ENCODE data around the gene SLC12A9.
A peak's percentile ranks its signal among the peaks of the same experiment; 100 is the strongest.

Gene SLC12A9

GRCh38 chr7:100888988-100889750 lies 36.7 kb downstream of the SLC12A9 start, which contains the start of gene UFSP1:
Gene UFSP1, minus strand, starts transcription at chr7:100889715. Its CDS starts 444 bp downstream, at chr7:100889271.
- Histone ChIP-seq H3K9me3 (ENCODE audit: insufficient read depth, low read length) (no peaks in the 10 kb centered on the region), H3K36me3 (replicated peaks; ENCODE audit: low read depth, low read length) (peaks cover 47% of the 10 kb centered on the region), H3K4me3 (ENCODE audit: low read length) (peak within 1 kb of the TSS; percentile 90), H3K27ac (ENCODE audit: low read length) (peak within 1 kb of the TSS; percentile 87), H3K27me3 (ENCODE audit: low read depth, low read length) (no peaks in the 10 kb centered on the region), H3K4me2 (ENCODE audit: low read length) (peak within 1 kb of the TSS; percentile 98), H2AFZ (ENCODE audit: low read depth, low read length) (0 out of 2 replicates have a peak within 1 kb of the TSS, but pooled peaks have one; percentile 5), H3K79me2 (ENCODE audit: low read length) (peaks cover 18% of the 10 kb centered on the region), H4K20me1 (ENCODE audit: insufficient read depth, low read length) (0 out of 2 replicates have a peak, but pooled peaks cover 2% of the 10 kb centered on the region), H3K4me1 (ENCODE audit: low read length) (peaks cover 31% of the 10 kb centered on the region), H3K9ac (ENCODE audit: low read length) (peak within 1 kb of the TSS; percentile 92)
- no peak for TF ChIP-seq EZH2phosphoT487 (IDR thresholded peaks at IDR 0.05; ENCODE audit: low read depth)

DNA sequence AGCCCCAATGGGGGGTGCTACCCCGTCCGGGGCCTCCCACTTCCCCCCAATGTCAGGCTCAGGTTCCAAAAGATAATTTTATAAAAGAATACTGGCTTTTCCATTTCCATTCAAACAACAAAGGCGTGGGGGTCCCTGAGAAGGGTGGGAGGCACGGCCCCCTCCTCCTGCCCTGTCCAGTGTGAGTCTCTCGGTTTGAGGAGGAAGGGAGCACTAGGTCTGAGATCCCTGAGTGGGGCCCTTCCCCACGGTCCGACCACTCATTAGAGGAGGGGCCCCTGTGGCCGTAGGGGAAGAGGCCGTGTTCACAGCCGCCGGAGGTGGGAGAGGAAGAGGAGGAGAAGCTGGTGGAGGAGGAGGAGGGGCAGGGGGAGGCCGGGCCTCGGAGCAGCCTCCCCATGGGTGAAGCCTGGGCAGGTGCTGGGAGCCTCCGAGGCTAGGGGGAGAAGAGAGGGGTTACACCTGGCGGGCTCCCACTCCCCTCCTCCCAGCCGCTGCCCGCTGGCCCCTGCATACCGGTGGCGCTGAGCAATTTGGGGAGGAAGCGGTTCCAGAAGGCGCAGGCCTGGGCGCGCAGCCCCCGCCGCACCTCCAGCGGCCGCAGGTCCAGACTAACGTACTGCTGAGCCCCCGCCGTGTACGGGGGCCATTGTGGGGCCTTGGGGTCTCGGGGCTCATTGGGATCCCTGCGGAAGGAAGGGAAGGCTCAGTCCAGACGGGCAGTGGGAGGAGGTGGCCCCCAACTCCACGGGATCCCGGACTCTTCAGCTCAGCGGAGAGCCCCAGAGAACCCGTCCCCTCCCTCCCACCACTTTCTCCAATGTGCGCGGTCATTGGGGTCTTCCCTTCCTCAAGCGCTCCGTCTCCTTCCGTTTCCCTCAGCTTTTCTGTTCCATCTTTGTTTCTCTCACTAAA lies 38.4 kb downstream of the SLC12A9 start:
- no peak overlapping the region for H3K27ac ChIP-seq (ENCODE audit: low read length)
- no peaks in the 10 kb centered on the region for H3K9me3 ChIP-seq (ENCODE audit: insufficient read depth, low read length)
- 0 out of 2 replicates have a peak overlapping the region, but pooled peaks have one; percentile 5 for H2AFZ ChIP-seq (ENCODE audit: low read depth, low read length)
- peaks cover 31% of the 10 kb centered on the region for H3K36me3 ChIP-seq (replicated peaks; ENCODE audit: low read depth, low read length)
- peak overlapping the region; percentile 98 for H3K4me2 ChIP-seq (ENCODE audit: low read length)
- no peaks in the 10 kb centered on the region for H3K27me3 ChIP-seq (ENCODE audit: low read depth, low read length)
- peaks cover 36% of the 10 kb centered on the region for H3K4me1 ChIP-seq (ENCODE audit: low read length)
- no peak for TF ChIP-seq CTCF (IDR thresholded peaks at IDR 0.05; ENCODE audit: low read depth, low read length)
- no peak for TF ChIP-seq EZH2phosphoT487 (IDR thresholded peaks at IDR 0.05; ENCODE audit: low read depth)
- H4K20me1 ChIP-seq (ENCODE audit: insufficient read depth, low read length) = no peaks in the 10 kb centered on the region
- peaks cover 18% of the 10 kb centered on the region for H3K79me2 ChIP-seq (ENCODE audit: low read length)
- H3K9ac ChIP-seq (ENCODE audit: low read length) = peak overlapping the region; percentile 76
- H3K4me3 ChIP-seq (ENCODE audit: low read length) = peak overlapping the region; percentile 86

DNA sequence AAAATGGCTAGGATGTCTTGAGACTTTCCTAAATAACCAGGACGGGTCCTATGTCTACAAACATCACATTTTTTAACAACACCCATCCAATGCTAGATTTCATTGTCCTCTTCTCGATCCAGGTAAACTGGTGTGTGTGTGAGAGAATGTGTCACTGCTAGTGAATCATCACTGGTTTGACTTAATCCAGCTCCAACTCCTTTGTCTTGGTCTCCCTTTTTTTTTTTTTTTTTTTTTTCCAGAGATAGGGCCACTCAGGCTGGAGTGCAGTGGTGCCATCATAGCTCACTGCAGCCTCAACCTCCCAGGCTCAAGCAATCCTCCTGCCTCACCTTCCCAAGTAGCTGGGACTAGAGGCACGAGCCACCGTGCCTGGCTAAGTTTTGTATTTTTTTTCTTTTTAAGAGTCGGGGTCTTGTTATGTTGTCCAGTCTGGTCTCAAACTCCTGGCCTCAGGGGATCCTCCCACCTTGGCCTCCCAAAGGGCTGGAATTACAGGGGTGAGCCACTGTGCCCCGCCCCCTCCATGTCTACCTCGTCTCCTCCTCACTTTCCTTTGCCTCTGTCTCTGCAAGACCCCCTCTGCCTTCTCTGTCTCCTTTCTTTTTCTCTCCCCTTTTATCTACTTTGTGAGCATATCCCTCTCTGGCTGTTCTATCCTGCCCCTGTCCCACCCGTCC lies 39.2 kb downstream of the SLC12A9 start:
- H2AFZ ChIP-seq (ENCODE audit: low read depth, low read length) = no peak overlapping the region
- no peak for TF ChIP-seq CTCF (IDR thresholded peaks at IDR 0.05; ENCODE audit: low read depth, low read length)
- H3K9me3 ChIP-seq (ENCODE audit: insufficient read depth, low read length) = no peaks in the 10 kb centered on the region
- H3K27me3 ChIP-seq (ENCODE audit: low read depth, low read length) = no peaks in the 10 kb centered on the region
- peaks cover 34% of the 10 kb centered on the region for H3K4me1 ChIP-seq (ENCODE audit: low read length)
- H4K20me1 ChIP-seq (ENCODE audit: insufficient read depth, low read length) = no peaks in the 10 kb centered on the region
- H3K79me2 ChIP-seq (ENCODE audit: low read length) = peaks cover 18% of the 10 kb centered on the region
- no peak overlapping the region for H3K27ac ChIP-seq (ENCODE audit: low read length)
- H3K4me3 ChIP-seq (ENCODE audit: low read length) = no peak overlapping the region
- H3K36me3 ChIP-seq (replicated peaks; ENCODE audit: low read depth, low read length) = peaks cover 23% of the 10 kb centered on the region
- no peak overlapping the region for H3K9ac ChIP-seq (ENCODE audit: low read length)
- H3K4me2 ChIP-seq (ENCODE audit: low read length) = peak overlapping the region; percentile 98

DNA sequence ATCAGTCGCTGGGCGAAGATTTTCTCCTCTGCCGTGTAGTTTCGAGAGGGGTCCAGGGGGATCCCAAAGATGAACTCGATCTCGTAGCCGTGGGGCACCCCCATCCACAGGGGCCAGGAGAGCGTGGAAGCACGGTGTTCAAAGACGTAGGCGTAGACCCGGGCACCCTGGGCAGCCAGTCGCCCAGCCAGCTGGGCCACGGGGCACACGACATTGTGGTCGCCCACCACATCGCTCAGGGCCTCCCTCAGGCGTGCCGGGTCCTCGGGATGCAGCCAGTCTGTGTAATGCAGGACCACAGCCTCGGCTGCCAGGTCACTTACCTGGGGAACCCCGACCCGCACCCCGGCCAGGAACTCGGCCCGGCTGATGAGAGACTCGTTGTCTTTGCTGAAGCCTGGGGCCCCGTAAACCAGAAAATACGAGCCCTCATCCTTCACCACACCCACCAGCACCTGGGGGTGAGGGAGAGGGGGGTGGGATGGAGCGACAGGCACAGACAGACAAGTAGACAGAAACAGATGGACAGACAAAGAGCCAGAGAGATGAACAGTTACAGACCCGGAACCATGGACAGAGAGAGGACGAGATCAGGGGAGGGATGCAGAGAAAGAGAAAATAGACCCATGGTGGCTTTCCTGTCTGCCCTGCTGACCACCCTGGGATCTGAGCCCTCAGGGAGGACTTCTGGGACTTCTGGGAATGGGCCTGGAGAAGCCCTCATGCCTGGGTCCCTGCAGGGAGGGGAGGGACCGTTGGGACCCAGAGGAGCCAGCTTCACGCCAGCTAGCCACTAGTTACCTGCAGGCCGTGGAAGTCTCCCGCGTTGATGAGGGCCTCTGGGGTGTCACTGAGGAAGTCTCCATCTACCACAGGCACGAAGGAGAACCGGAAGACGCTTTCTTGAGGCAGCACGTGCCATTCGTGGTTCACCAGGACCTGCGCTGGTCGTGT lies 40.1 kb downstream of the SLC12A9 start:
- H3K4me3 ChIP-seq (ENCODE audit: low read length) = no peak overlapping the region
- no peaks in the 10 kb centered on the region for H3K9me3 ChIP-seq (ENCODE audit: insufficient read depth, low read length)
- H2AFZ ChIP-seq (ENCODE audit: low read depth, low read length) = no peak overlapping the region
- H3K4me1 ChIP-seq (ENCODE audit: low read length) = peaks cover 25% of the 10 kb centered on the region
- no peaks in the 10 kb centered on the region for H3K27me3 ChIP-seq (ENCODE audit: low read depth, low read length)
- H3K36me3 ChIP-seq (replicated peaks; ENCODE audit: low read depth, low read length) = peaks cover 15% of the 10 kb centered on the region
- peaks cover 18% of the 10 kb centered on the region for H3K79me2 ChIP-seq (ENCODE audit: low read length)
- H3K27ac ChIP-seq (ENCODE audit: low read length) = no peak overlapping the region
- no peak overlapping the region for H3K4me2 ChIP-seq (ENCODE audit: low read length)
- H3K9ac ChIP-seq (ENCODE audit: low read length) = no peak overlapping the region
- H4K20me1 ChIP-seq (ENCODE audit: insufficient read depth, low read length) = no peaks in the 10 kb centered on the region
- no peak for TF ChIP-seq CTCF (IDR thresholded peaks at IDR 0.05; ENCODE audit: low read depth, low read length)
- TF ChIP-seq EZH2phosphoT487 (IDR thresholded peaks at IDR 0.05; ENCODE audit: low read depth) = no peak

All from OCI-LY3 (cell line).